WI38 (cell line): ENCODE measurements around the gene THEM5.
"Not testable (repeated sequence)": the region's sequence is repeated elsewhere in the genome, so short reads cannot be mapped to it uniquely, and the experiment has no call there.

ENCODE experiments used
- H3K4me3 ChIP-seq: 2 replicates; pipeline ENCODE4 v1.5.1; 2011; ENCODE audit warnings: low read depth, mild to moderate bottlenecking, control low read depth, low read length
- CTCF ChIP-seq: IDR thresholded peaks from 2 replicates; pipeline ENCODE4 v1.5.1; 2012; ENCODE audit warnings: low read depth, mild to moderate bottlenecking, control low read depth, low read length

The THEM5 gene

GRCh38 chr1:151875419-151876097 is 22.0 kb upstream of the THEM5 start:
- no peak for TF ChIP-seq CTCF
- no peak overlapping the region for H3K4me3 ChIP-seq

- not testable (repeated sequence) for H3K4me3 ChIP-seq
These were observed 19.3 kb upstream of the THEM5 start for GRCh38 chr1:151872776-151873175.

- no peak for TF ChIP-seq CTCF
- no peak overlapping the region for H3K4me3 ChIP-seq
These were observed 17.9 kb upstream of the THEM5 start for GRCh38 chr1:151871284-151872030.

- H3K4me3 ChIP-seq, result no peak overlapping the region
These were observed 15.0 kb upstream of the THEM5 start for GRCh38 chr1:151868486-151868885.

GRCh38 chr1:151867765-151868411 is 14.4 kb upstream of the THEM5 start:
- no peak for TF ChIP-seq CTCF
- H3K4me3 ChIP-seq, result no peak overlapping the region

More at GRCh38 chr1:151868486-151868885, 15.0 kb upstream of the THEM5 start:
- TF ChIP-seq CTCF, result no peak

GRCh38 chr1:151867321-151867720 is 13.8 kb upstream of the THEM5 start:
- no peak for TF ChIP-seq CTCF
- no peak overlapping the region for H3K4me3 ChIP-seq

GRCh38 chr1:151864411-151864810 is 10.9 kb upstream of the THEM5 start:
- no peak for TF ChIP-seq CTCF
- no peak overlapping the region for H3K4me3 ChIP-seq
